CD4-positive, alpha-beta T cell treated with Interleukin-2 at 100 ng/mL for 4 hours (primary cell): Measurements from ENCODE around the gene NOC4L.
A peak's percentile ranks its signal among the peaks of the same experiment; 100 is the strongest.
"Not testable (repeated sequence)": the region's sequence is repeated elsewhere in the genome, so short reads cannot be mapped to it uniquely, and the experiment has no call there.

Experiments used
- DNase-seq: peaks from one replicate; pipeline ENCODE4 v3.0.0-alpha.2; 2020; ENCODE audit warnings: low spot score

Gene NOC4L

DNA sequence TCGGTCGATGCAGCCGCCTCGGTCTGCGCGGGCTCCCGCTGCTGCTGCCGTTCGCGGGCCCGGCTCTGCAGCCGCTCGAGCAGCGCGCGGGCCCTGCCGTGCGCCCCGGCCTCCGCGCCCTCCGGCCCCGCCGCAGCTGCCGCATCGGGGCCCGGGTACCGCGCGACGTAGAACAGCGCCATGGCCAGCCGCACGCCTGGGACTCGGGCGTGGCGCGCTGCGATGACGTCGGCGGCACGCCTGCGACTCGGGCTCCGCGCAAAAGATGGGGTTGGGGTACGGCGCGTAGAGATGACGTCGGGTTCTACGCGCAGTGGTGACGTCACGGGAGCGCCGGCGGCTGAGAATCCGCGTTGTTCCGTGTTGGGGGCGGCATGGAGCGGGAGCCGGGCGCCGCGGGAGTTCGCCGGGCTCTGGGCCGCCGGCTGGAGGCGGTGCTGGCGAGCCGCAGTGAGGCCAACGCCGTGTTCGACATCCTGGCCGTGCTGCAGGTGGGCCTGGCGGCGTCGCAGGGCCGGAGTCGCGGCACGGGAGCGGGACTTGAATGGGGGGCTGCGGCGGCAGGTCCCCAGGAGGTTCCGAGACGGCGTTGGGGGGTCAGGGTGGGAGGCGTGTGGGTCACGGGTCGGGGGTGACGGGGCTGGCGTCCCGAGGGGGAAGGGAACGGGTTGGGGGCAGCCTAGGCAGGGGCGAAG lies at the start of gene NOC4L, which contains the start of gene DDX51:
NOC4L (plus strand) TSS at position 343 of the 695 bp plus-strand sequence; CDS start at position 375, 32 bp downstream.
DDX51 (minus strand) TSS at position 205 of the 695 bp plus-strand sequence; CDS start at position 182, 23 bp downstream.
- DNase-seq = peak; percentile 95

DNA sequence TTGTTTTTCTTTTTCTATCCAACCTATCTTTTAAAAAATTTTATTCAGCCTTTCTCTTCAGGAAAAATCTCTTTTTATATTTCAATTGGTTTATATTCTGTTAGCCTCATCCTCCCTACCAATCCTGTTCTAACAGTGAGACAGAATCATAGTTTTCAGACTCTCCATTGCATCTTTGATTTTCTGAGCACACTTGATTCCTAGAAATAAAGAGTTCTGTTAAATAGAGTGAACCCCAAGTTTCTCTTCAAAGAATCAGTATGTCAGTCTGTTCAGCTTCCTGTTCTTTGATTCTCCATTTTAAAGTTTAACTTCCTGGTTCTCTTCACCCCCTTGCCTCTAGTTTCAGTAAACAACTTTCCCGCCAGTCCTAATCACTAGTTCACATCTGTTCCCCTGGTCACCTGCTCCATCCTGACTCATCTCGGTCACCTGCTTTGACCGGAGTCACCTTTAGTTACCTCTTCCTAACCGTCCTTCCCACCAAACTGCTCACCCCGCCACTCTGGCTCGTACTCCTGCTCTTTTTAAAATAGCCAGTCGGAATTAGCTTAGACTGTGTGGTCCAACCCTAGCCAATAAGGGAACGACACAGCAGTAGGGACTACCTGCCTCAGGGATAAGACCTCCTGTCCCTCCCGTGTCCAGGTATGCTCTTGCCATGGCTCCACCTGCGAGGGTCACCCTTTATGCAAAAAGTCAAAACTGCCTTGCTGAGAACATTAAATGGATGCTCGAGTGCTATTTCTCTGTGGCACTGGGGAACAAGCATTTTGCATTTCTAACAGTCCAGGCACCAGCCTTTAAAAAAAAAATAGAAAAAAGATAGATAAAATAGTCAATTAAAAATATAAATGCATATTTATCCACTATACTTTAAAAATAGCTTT lies 48.5 kb upstream of the NOC4L start:
- DNase-seq = peak; percentile 7

DNA sequence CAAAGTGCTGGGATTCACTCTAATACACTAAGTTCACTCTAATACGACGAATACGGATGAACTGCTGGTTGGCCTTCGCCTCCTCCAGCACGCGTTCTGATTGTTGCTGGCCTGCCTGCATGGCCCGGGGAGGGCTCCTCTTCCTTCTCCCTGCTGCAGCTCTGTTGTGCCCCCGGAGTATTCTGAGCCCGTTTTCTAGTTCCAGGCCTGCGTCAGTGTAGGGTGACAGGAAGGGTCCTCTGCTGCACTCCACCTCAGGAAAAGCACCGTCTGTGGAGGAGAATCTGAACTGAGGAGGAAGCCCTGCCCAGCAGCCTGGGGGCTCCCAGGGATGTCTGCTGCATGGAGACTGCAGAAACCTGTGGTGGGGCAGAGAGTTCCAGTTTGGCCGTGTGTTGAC lies 44.5 kb upstream of the NOC4L start:
- DNase-seq = no peak

DNA sequence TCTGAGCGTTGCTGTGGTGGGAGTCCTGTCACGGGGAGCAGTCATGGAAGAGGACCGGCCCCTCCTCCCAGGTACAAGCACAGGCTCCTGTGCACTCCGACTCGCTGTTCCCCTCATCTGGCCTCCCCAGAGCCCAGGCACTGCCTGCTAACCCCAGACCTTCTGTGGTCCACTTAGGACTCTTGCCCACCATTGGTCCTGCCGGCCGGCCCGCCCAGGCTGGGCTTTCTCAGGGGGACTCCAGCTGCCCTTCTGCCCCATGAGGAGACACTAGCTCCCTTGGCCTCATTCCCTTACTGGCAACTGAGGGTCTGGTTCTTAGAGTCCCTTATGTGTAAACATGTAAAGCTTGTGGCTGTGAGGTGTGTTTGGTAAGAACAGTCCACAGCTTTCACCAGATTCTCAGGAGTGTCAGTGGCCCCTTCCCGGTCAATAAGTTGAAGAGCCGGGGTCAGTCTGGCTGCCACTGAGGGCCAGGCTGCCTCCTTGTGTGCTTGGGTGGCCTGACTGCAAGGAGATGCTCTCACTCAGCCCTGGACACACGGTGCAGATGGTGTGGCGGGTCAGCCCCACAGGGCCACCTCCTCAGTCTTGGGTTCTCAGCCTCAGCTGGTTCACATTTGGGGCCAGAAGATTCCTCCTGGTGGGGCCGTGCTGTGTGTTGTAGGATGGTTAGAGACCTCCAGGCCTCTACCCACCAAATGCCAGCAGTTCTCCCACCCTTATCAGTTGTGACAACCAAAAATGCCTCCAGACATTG lies 43.8 kb upstream of the NOC4L start:
- DNase-seq = no peak

DNA sequence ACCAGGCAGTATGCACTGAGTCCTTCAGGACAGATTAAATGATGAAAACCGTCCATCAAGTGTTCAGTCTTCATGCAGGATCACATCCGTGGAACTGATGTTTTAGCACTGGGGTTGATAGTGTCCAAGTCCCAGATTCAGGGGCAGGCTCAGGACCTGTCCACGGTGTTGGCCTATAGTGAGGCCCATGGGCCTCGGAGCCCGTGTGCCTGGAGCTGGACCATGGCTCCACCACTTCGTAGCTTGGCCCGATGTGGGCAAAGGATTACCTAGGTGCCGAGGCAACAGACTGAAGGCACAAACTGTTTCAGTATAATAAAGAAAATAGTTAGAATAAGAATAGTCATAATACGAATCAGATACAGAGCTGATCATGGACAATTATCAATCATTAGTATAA lies 42.0 kb upstream of the NOC4L start:
- DNase-seq = no peak

DNA sequence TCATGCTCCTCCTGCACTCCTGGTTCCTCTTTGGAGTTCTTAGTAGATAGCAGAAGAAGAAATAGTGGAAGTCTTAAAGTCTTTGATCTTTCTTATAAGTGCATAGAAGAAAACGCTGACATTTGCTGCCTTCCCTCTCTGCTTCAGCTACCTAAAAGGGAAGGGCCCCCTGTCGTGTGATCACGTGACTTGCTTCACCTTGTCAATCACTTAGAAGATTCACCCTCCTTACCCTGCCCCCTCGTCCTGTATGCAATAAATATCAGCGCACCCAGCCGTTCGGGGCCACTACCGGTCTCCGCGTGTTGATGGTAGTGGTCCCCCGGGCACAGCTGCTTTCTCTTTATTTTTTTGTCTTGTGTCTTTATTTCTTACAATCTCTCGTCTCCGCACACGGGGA lies 41.2 kb upstream of the NOC4L start:
- not testable (repeated sequence) for DNase-seq

DNA sequence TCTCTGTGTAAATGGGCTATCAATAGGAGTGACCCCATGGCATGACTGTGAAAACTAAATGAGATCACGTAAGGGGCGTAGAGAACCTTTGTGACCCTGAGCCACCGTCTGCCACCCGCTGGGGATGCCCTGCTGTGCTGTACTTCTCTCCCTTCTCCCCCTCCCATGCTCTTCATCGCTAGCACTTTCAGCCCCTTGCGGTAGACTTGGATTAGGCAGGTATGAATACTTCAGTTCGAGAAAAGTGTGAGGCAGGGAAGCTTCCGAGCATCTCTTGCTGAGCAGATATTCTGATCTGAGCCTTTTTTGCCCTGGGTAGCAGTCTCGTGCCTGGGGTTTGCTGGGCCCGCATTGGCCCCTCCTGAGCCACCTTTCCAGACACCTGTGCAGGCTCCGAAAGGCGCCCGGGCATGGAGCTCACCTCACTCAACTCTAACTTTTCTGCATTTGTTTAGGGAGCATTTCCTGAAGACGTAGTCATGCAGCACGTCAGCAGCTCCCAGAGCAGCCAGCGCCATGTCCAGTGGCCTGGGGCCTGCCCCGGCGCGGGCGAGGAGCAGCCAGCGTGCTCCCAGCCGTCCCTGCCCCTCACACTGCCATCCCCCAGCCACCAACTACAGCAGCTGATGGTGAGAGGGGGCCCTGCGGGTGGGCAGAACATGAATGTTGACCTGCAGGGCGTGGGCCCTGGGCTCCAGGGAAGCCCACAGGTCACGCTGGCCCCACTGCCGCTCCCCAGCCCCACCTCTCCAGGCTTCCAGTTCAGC lies 40.5 kb upstream of the NOC4L start:
- no peak for DNase-seq

DNA sequence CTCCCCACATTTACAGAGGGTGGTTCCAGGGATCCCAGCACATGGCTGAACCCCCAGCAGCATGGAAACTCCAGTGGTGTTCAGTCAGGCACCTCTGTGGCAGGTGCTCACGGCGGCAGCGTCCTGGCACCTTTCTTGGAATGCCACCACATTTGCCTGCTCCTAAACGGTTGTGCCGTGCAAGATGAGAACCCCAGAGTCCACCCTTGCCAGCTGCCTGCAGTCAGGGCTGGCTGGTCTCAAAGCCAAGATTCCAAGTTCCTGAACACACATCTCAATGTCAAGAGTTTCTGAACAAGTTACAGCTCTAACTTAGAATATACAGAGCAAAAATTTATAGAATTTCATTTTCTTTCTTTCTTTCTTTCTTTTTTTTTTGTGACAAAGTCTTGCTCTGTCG lies 38.8 kb upstream of the NOC4L start:
- no peak for DNase-seq

DNA sequence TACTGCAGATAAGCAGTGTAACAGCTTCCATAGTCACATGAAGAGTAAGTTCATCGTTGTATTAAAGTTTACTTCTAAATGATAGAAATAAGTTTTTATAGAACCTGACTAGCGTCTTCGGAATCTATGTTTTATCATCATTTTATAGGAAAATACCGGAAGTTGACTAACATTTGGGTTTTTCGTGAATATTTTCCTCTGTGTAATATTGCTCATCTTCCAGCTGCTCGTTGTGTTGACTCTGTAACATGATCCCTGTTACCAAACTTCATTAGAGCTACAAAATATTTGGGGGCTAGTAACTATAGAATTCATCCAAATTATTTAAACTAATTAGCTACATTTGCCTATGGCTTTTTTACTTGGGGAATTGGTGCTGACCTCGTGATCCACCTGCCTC lies 37.3 kb upstream of the NOC4L start:
- DNase-seq = no peak

DNA sequence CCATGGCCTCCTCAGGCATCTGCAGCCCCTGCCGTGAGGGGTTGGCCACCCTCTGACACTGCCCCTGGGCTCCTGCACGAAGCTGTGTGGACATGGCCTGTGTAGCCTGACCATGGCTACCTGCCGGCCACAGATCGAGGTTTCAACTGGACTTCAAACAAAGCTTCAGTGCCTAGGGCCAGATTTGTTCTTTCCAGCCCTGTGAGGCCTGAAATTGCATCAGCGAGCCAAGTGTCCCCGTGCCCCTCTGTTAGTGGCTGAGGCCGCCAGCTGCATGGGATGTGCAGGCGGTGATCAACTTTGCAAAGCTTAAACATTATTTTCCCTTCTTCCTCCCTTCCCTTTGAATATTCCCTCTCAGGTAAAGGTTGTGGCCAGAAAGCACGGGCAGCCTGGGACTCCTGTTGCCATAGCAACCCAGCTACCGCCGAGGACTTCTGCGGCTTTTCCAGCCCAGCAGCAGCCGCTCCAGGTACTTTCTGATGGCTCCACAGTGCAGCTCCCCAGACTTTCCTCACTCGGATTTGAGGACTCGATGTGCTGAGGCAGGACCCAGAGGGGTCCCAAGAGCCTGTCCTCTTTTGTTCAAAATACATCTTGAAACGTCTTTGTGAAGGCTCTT lies 35.9 kb upstream of the NOC4L start:
- no peak for DNase-seq

DNA sequence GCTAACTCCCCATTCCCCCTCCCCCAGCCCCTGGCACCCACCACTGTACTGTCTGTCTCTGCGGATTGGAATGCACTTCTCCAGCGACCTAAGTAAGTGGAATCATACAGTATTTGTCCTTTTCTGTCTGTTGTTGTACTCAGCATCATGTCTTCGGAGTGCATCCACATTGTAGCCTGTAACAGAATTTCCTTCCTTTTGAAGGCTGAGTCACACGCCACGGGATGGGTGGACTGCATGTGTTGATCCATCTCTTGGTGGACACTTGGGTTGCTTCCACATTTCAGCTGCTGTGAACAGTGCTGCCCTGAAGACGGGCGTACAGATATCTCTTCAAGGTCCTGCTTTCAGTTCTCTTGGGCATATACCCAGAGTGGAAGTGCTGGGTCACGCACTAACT lies 34.5 kb upstream of the NOC4L start:
- DNase-seq = no peak

DNA sequence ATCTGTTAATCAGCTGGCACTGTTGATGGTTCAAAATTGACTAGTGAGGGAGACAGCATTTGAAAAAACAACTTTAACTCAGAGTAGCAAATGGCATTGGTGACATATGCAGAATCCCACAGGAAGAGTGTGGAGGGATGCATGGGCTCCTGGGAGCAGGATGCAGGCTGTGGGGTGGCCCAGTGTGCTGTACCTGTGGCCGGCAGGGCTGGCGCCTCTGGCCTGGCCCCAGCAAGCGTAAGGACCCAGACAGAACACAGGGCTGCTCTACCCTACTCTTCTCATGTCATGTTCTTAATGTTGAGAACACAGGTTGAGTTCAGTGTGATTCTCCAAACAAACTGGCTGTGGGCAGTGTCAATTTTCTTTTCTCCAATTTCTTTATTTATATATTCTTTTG lies 33.6 kb upstream of the NOC4L start:
- DNase-seq = no peak

DNA sequence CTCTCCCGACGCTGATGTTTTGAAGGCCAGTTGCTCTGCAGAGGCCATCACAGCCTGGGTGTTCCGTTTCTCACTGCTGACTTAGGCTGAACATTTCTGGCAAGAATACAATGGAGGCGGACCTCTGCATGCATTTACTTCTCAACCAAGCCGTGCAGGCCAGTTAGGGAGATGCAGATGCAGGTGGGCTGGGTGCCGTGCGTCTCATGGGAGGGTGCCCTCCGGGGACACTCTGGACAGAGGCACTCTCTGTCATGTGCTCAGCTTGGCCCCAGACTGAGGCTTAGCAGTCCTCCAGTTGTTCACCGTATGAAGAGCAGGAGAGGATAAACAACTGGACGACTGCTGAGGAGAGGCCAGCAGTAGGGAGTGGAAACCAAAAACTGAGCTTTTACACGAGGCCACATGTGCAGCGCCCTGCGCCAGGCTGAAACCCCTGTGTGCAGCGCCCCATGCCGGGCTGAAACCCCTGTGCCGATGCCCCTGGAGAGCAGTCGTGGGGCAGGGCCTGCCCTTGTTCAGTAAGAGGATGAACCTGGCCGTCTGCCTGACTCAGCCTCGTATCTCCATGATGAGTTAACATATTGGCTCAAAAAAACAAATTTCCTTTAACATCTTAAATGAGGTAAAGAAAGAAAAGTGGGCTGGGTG lies 32.5 kb upstream of the NOC4L start:
- DNase-seq = no peak

DNA sequence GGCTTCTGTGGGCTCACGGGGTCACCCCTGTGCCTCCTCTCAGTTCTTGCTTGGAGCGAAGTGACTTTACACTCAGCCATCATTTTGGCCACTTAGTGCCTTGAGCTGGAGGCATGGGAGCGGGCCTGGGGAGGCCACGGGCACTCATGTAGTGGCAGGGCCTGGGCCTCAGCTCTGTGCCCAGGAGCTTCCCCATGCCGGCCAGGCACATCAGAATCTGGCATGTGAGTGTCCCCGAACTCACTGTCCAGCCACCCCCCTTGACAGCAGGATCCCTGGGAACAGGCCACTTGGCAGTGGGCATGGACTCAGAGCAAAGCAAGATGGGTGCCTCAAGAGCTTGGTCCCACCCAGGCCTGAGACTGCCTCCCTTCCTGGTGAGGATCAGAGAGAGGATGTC lies 29.6 kb upstream of the NOC4L start:
- no peak for DNase-seq

DNA sequence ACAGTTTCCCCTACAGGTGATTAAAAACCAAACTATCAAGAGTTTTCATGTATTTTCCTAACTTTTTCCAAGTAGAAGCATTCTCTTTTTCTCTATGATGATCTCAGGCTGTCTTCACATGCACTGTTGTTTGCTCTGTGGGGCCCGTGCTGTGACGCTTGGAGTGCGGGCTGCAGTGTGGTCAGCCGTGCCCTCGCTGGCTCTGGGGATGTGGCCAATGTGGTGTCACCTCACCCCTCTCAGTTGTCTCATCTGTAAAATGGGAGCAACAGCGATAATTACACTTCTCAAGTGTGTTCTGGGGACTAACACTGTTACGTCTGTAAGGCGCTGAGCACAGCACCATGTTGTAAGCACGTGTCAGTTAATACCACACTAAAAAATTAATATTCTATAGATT lies 28.8 kb upstream of the NOC4L start:
- no peak for DNase-seq

DNA sequence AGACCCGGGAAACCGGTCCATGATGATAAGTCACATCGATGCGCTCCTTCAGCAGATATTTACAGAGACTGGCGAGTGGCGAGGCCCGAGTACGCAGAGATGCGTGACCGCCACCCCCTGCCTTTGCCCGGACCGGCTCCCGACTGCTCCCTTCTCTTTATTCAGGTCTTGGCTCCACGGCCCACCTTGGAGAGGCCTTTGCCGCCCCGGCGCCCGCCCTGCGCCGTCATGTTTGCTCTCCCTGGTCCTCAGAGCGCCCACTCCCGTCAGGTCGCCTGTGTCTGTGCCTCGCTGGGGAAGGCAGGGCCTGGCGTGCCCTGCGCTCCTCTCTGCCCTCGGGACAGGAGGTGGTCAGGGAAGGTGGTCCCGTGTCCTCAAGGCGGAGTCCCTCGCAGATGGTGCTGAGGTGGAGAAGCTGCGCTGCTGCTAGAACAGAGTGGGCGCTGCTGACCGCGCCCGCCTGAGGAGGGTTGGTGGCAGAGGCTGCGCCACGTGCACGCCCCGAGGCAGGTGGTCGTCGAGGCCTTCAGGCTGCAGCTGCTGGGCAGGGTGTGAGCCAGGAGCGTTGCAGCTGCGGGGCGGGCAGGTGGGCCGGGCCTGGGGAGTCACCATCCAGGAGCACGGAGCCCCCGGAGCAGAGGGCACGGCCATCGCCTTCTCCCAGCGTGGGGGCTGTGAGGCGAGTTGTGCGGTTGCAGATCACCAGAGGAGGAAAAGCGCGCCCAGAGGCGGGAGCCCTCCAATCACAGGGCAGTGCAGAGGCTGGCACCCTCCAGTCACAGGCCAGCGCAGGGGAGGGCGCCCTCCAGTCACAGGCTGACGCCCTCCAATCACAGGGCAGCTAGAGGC lies 27.3 kb upstream of the NOC4L start:
- no peak for DNase-seq

DNA sequence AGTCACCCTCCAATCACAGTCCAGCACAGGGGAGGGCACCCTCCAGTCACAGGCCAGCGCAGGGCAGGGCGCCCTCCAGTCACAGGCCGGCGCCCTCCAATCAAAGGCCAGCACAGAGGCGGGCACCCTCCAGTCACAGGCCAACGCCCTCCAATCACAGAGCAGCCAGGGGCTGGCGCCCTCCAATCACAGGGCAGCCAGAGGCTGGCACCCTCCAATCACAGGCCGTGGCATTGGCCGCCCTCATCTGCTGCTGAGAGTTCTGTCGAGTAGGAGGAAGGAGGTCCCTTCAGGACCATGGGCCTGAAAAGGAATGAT lies 26.7 kb upstream of the NOC4L start:
- no peak for DNase-seq

DNA sequence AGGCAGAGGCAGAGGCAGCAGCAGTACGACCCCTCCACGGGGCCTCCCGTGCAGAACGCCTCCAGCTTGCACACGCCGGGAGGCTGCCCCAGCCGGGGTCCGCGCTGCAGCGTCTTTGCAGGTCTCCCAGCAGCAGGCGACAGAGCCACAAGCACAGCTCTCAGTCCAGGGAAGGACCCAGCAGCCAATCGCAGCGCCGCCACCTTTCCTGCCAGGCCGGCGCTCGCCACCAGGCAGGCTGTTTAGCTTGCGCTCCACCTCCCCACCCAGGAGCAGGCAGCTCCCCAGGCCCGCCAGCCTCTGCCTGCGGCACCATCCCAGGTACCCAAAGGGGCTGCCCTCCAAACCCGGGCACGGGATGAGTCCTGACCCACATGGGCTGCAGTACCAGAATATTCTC lies 25.4 kb upstream of the NOC4L start:
- no peak for DNase-seq

DNA sequence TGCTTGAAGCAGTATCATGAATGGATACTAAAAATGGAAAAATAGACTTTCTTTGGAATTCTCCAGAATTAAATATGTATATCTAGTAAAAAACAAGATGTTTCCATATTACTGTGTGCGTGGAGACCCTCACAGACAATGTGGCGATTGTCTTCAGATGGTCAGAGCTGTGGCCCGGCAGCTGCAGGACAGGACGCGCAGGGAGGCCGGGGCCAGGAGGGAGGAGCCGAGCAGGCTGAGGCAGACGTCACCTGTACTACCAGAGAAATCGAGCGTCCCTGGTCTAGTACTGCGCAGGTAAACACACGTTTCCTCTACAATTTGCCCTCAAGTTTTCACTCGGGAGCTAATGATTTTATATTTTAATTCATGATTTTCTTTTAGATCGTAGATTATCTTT lies 23.0 kb upstream of the NOC4L start:
- DNase-seq = no peak
